GM18505 (cell line): ENCODE data around the gene LAMTOR1.

Experiments
- ATAC-seq: cut with Tn5 transposase; IDR thresholded peaks from one replicate; pipeline ENCODE4 v1.9.1; 2021; ENCODE audit not compliant: unreplicated experiment
- POLR2A ChIP-seq: IDR thresholded peaks from 4 replicates; pipeline ENCODE4 v1.6.1; 2011; ENCODE audit warnings: borderline replicate concordance; ENCODE audit not compliant: insufficient read depth, insufficient read length; ENCODE audit errors: extremely low read depth

Gene LAMTOR1

DNA sequence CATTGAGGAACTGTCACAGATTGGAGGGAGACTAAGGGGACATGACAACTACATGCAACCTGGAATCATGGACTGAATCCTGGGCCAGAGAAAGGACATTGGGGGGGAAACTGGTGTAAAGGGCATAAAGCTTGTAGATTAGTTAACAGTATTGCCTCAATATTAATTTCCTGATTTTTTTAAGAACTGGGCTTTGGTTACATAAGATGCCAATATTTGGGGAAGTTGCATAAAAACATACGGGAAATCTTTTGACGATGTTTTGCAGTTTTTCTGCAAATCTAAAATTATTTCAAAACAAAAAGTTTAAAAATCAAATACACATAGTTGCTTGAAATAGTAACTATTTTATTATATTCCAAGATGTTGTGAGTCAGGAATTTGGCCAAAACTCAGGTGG, 29.5 kb upstream of the LAMTOR1 start:
- ATAC-seq = no peak
- TF ChIP-seq POLR2A = no peak

GRCh38 chr11:72129381-72129780, 26.3 kb upstream of the LAMTOR1 start:
- TF ChIP-seq POLR2A = no peak

DNA sequence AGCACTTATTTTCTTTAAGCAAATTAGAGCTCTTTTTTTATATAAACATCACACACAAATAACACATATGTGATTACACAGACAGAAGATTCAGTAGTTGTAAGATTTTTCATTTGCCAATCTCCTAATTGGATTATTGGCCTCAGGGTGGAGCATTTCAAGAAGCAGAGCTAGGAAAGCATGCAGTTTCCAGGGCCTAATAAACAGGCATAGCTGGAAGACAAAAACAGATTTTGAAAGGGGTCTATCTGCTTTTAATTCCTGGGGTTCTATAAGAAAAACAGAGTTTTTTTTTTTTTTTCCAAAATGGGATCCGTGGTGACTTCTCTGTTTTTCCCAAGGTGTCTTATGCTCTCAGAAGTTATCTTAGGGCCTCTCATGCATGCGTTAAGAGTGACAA, 24.8 kb upstream of the LAMTOR1 start:
- ATAC-seq = no peak
- no peak for TF ChIP-seq POLR2A

More at GRCh38 chr11:72129381-72129780, 26.3 kb upstream of the LAMTOR1 start:
- ATAC-seq = no peak

- no peak for TF ChIP-seq POLR2A
Observed at GRCh38 chr11:72125956-72126355, 22.9 kb upstream of the LAMTOR1 start.

GRCh38 chr11:72124046-72124445, 20.9 kb upstream of the LAMTOR1 start:
- ATAC-seq = no peak
- TF ChIP-seq POLR2A = no peak

More at GRCh38 chr11:72125956-72126355, 22.9 kb upstream of the LAMTOR1 start:
- no peak for ATAC-seq

- TF ChIP-seq POLR2A = no peak
- no peak for ATAC-seq
Observed at GRCh38 chr11:72123117-72123653, 20.1 kb upstream of the LAMTOR1 start.

DNA sequence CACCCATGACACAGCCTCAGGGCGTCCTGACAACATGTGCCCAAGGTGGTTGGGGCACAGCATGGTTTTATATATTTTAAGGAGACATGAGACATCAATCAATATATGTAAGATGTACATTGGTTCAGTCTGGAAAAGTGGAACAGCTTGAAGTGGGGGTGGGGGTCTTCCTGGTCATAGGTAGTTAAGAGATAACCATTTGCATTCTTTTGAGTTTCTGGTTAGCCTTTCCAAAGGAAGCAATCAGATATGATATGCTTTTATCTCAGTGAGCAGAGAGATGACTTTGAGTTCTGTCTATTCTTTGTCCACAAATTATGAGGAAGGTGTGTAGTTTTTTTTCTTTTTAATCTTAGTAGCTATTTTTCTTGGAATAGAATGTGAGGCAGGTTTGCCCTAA, 19.5 kb upstream of the LAMTOR1 start:
- TF ChIP-seq POLR2A = no peak
- no peak for ATAC-seq

DNA sequence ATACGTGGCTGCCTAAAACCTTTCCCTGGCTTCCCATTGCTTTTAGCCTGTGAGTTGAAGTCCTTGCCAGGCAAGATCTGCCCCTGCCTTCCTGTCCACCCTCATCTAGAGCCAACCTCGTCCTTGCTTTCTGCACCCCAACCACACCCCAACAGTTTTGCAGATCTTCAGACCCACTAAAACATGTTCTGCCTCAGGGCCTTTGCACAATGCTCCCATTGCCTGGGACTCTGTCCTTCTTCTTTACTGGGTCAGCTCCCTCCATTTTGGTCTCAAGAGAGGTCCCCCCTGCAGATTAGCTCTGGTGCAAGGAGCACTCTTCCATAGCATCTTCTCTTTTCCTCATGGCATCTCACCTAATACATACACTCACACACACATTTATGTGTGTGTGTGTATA, 17.8 kb upstream of the LAMTOR1 start:
- TF ChIP-seq POLR2A = no peak
- ATAC-seq = no peak

DNA sequence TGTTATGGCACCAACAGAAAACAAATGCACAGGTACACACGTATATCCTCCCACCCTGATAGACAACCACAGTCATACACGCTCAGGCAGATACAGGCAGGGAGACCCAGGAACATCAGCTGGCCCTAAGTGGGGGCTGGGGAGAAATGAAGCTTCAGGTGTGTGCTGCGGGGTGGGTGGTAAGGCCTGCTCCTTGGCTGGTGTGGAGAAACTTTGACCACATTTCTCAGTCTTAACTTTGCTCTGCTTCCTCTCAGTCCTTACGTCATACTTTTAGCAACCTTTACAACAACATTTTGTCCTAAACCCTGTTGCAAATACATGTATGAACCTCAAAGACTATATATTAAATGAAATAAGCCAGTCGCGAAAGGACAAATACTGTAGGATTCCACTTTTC, 16.1 kb upstream of the LAMTOR1 start:
- no peak for TF ChIP-seq POLR2A
- ATAC-seq = no peak

DNA sequence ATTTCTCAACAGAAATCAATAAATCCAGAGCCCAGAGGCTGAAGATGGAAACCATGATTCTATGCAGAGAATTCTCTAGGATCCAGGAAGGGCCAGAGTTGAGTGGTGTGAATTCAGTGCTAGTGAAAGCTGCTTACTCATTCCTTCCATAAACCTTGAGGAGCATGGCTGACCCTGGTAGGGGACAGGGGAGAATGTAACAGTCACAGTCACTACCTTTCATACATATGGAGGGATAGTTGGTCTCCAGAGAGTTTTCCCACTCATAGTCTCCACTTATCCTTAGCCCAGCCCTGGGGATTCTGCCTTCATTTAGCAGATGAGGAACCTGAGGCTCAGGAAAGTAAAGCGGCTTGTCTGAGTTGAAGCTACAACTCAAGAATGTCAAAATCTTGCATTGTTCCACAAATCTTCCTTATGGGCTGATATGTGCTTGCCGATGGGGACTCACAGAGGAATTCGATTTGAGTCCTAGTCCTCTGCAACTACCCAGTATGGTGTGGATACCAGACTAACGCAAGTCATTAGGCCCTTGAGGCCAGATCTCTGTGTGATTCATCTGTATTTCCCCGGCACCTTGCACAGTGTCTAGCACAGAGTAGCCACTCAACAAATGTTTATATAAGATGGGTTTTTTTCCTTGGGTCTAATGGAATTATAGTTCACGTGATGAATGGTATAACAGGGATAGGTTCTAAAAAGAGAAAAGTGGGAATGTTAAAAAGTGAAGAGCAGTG, 13.1 kb upstream of the LAMTOR1 start:
- no peak for ATAC-seq

GRCh38 chr11:72114570-72114969, 11.5 kb upstream of the LAMTOR1 start:
- no peak for ATAC-seq
- no peak for TF ChIP-seq POLR2A

More for the DNA sequence above, 13.1 kb upstream of the LAMTOR1 start:
- TF ChIP-seq POLR2A = no peak

DNA sequence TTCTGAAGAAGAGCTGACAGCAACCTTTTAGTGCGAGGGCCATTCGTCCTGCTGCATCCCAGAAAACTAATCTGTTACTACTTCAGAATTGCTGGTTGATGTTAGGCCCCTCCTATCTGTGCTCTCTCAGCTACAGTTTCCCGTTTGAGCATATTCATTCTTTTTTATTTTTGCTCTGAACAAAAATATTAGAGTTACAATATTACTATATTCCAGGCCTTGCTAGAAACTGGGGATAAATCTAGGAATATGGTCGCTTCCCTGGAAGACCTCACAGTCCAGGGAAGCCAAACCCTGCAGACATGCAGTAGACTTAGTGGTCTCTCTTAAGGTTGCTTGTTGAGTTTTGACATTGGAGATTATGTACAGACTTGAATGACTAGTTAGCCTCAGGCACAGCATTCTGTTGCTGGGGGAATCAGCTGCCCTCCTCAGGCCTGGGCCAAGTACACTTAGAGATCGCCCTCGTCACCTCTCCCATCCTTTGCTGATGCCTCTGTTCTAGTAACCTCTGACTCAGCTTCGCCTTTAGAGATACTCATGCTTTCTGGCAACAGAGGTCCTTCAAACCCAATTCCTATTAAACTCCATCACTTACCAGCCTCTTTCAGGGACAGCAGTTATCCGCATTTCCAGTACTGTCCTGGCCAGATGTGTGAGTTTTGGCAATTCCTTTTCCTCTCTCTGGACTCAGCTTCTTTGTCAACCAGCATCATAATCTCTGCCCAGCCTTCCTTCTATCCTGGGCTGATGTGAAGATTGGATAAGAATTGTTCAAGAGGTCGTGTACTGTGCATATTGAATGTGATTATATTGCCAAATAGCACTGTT, 10.1 kb upstream of the LAMTOR1 start:
- ATAC-seq = no peak
- no peak for TF ChIP-seq POLR2A

DNA sequence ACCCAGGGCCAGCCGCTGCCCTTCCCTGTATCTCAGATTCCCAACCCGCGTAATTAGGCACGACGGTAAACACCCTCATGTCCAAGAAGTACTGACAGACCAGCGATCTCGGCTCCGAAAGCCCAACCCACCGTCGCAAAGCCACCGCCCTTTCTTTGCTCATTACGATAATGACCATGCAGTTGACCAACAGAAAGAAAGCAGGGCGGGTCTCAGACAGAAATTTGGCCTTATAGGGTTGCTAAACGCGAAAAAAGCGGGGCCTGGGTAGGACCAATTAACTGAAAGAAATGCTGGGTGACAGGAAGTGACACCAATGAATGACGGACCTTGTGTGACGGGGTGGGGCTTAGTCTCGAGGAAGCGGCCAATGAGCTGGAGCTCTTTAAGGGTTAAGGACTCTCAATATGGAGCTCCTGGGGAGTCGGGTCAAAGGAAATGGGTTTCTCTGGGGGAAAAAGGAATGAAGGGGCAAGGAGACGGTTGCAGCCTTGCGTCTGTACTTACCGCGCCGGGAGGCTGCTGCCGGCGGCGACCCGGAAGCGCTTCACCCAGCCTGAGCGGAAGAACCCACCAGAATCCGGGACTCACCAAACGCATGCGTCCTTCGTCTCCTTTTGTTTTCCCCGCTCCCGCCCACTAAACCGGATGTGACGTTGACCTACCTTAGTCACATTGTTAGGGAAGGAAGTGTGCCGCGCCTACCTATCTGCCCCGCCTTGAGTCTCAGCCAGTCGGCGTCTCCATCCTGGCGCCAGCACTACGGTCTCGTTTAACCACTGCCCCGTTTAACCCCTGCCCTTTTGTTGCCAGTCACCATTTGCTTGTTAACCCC, 9.3 kb upstream of the LAMTOR1 start, which contains the start of gene ANAPC15:
Gene ANAPC15 (minus strand): TSS at position 553 of the 835 bp plus-strand sequence. CDS start 1,419 bp downstream, outside the sequence.
- peak; percentile 99 for TF ChIP-seq POLR2A
- ATAC-seq = peak; percentile 72
